GM18868 (cell line): ENCODE results near the gene NDUFB5.
"Not testable (repeated sequence)": the region's sequence is repeated elsewhere in the genome, so short reads cannot be mapped to it uniquely, and the experiment has no call there.

ENCODE experiments used
- ATAC-seq: cut with Tn5 transposase; IDR thresholded peaks from one replicate; pipeline ENCODE4 v1.9.1; 2021; ENCODE audit warnings: mild to moderate bottlenecking, moderate library complexity; ENCODE audit not compliant: unreplicated experiment

The NDUFB5 gene

GRCh38 chr3:179630753-179631451, 26.3 kb downstream of the NDUFB5 start:
- ATAC-seq: peak; percentile 64

- no peak for ATAC-seq
Observed at GRCh38 chr3:179640469-179640868, 35.9 kb downstream of the NDUFB5 start.

- ATAC-seq: no peak
Observed at GRCh38 chr3:179642871-179643270, 38.3 kb downstream of the NDUFB5 start.

GRCh38 chr3:179643837-179644236, 39.2 kb downstream of the NDUFB5 start:
- not testable (repeated sequence) for ATAC-seq

- ATAC-seq: no peak
Observed at GRCh38 chr3:179646177-179646576, 41.6 kb downstream of the NDUFB5 start.

- ATAC-seq: no peak
Observed at GRCh38 chr3:179651687-179652446, 47.3 kb downstream of the NDUFB5 start.

GRCh38 chr3:179652447-179653095, 48.0 kb downstream of the NDUFB5 start, which contains the start of gene USP13:
TSS of gene USP13 (plus strand) at chr3:179653040. CDS start at chr3:179653226, 186 bp downstream.
- peak; percentile 76 for ATAC-seq

- peak; percentile 55 for ATAC-seq
Observed at GRCh38 chr3:179653096-179653797, 48.7 kb downstream of the NDUFB5 start.

GRCh38 chr3:179655236-179655635, 50.6 kb downstream of the NDUFB5 start:
- ATAC-seq: no peak

GRCh38 chr3:179658606-179659005, 54.0 kb downstream of the NDUFB5 start:
- no peak for ATAC-seq

- peak; percentile 50 for ATAC-seq
Observed at GRCh38 chr3:179660872-179661271, 56.3 kb downstream of the NDUFB5 start.

GRCh38 chr3:179661777-179662176, 57.2 kb downstream of the NDUFB5 start:
- ATAC-seq: no peak

GRCh38 chr3:179663093-179663492, 58.5 kb downstream of the NDUFB5 start:
- ATAC-seq: no peak

- ATAC-seq: no peak
Observed at GRCh38 chr3:179666030-179666429, 61.4 kb downstream of the NDUFB5 start.

GRCh38 chr3:179666436-179667035, 61.9 kb downstream of the NDUFB5 start:
- no peak for ATAC-seq

- ATAC-seq: no peak
Observed at GRCh38 chr3:179668429-179668828, 63.8 kb downstream of the NDUFB5 start.

- no peak for ATAC-seq
Observed at GRCh38 chr3:179670311-179670710, 65.7 kb downstream of the NDUFB5 start.

GRCh38 chr3:179671309-179671708, 66.7 kb downstream of the NDUFB5 start:
- no peak for ATAC-seq

GRCh38 chr3:179671747-179672242, 67.2 kb downstream of the NDUFB5 start:
- ATAC-seq: no peak

- ATAC-seq: no peak
Observed at GRCh38 chr3:179672918-179673317, 68.3 kb downstream of the NDUFB5 start.
